Parathyroid adenoma (tissue), 2 donors: Measurements from ENCODE around the gene LGMN.

Source experiments
- H2AFZ ChIP-seq: fragments of 300-600 bp; sonication (generic); one replicate; pipeline ENCODE4 v1.7.0; 2017; ENCODE audit warnings: antibody characterized with exemption, mild to moderate bottlenecking
- H3K27ac ChIP-seq: fragments of 300-600 bp; sonication (generic); one replicate; pipeline ENCODE4 v1.7.0; 2017
- H3K27me3 ChIP-seq: fragments of 300-600 bp; sonication (generic); one replicate; pipeline ENCODE4 v1.7.0; 2017; ENCODE audit warnings: low read length; ENCODE audit not compliant: control insufficient read depth, insufficient read depth
- H3K36me3 ChIP-seq: fragments of 300-600 bp; sonication (generic); one replicate; pipeline ENCODE4 v1.7.0; 2017; ENCODE audit warnings: low read length; ENCODE audit not compliant: control insufficient read depth, insufficient read depth
- H3K4me1 ChIP-seq: fragments of 300-600 bp; sonication (generic); one replicate; pipeline ENCODE4 v1.7.0; 2017; ENCODE audit warnings: control low read depth
- H3K4me2 ChIP-seq: fragments of 300-600 bp; sonication (generic); one replicate; pipeline ENCODE4 v1.7.0; 2017; ENCODE audit warnings: low read length
- H3K4me3 ChIP-seq: fragments of 300-600 bp; sonication (generic); one replicate; pipeline ENCODE4 v1.7.0; 2017; ENCODE audit warnings: low read depth, low read length
- H3K79me2 ChIP-seq: fragments of 300-600 bp; sonication (generic); one replicate; pipeline ENCODE4 v1.7.0; 2017; ENCODE audit warnings: control low read depth
- H3K9ac ChIP-seq: fragments of 300-600 bp; sonication (generic); one replicate; pipeline ENCODE4 v1.7.0; 2017; ENCODE audit warnings: mild to moderate bottlenecking
- H3K9me3 ChIP-seq: fragments of 300-600 bp; sonication (generic); one replicate; pipeline ENCODE4 v1.7.0; 2017; ENCODE audit warnings: low read length; ENCODE audit not compliant: control insufficient read depth
- TF ChIP-seq, protein P1 (sequence below): fragments of 300-600 bp; sonication (generic); IDR thresholded peaks from one replicate; pipeline ENCODE4 v1.7.0; 2017; ENCODE audit warnings: antibody characterized with exemption, mild to moderate bottlenecking
- donor health status: primary hyperparathyroidism.

LGMN gene

DNA sequence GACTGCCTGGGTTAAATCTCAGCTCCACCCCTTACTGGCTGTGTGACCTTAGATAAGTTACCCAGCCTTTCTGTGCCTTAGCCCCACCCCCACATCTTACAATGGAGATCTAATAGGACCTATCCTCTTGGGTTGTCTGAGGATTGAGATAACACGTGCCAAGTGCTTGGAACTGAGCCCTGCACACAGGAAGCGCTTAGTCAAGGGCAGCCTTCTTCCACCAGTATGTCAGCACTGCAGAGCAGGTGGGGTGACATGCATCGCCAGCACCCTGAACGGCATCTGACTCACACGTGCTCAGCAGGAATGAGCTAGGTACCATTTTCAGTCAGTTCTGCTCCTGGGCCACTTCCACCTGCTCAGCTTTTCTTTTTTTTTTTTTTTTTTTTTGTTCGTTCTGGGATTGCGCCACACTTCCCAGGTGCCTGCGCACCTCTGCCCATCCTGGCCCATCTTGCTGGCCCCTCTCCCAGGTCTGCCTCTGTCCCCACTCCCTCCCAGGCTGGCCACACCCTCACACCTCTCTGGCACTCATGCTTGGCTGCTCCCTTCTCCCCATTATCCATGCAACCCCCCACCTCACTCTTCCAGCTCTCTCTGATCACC is 19.6 kb downstream of the LGMN start:
- Histone ChIP-seq H3K9ac (no peak overlapping the region), H3K79me2 (peaks cover 18% of the 10 kb centered on the region), H3K4me1 (no peaks in the 10 kb centered on the region), H2AFZ (no peak overlapping the region), H3K27me3 (no peaks in the 10 kb centered on the region), H3K27ac (no peak overlapping the region), H3K4me2 (no peak overlapping the region), H3K9me3 (no peaks in the 10 kb centered on the region), H3K4me3 (peak overlapping the region; percentile 17), H3K36me3 (no peaks in the 10 kb centered on the region)
- TF ChIP-seq, protein P1, sequence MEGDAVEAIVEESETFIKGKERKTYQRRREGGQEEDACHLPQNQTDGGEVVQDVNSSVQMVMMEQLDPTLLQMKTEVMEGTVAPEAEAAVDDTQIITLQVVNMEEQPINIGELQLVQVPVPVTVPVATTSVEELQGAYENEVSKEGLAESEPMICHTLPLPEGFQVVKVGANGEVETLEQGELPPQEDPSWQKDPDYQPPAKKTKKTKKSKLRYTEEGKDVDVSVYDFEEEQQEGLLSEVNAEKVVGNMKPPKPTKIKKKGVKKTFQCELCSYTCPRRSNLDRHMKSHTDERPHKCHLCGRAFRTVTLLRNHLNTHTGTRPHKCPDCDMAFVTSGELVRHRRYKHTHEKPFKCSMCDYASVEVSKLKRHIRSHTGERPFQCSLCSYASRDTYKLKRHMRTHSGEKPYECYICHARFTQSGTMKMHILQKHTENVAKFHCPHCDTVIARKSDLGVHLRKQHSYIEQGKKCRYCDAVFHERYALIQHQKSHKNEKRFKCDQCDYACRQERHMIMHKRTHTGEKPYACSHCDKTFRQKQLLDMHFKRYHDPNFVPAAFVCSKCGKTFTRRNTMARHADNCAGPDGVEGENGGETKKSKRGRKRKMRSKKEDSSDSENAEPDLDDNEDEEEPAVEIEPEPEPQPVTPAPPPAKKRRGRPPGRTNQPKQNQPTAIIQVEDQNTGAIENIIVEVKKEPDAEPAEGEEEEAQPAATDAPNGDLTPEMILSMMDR = no peak

GRCh38 chr14:92726933-92727262 is 21.5 kb downstream of the LGMN start:
- H3K4me3 ChIP-seq = no peak overlapping the region
- no peaks in the 10 kb centered on the region for H3K36me3 ChIP-seq
- no peaks in the 10 kb centered on the region for H3K9me3 ChIP-seq
- H3K4me2 ChIP-seq = no peak overlapping the region
- no peak overlapping the region for H3K27ac ChIP-seq
- peaks cover 15% of the 10 kb centered on the region for H3K79me2 ChIP-seq
- H2AFZ ChIP-seq = no peak overlapping the region
- TF ChIP-seq, protein P1 = no peak
- H3K27me3 ChIP-seq = no peaks in the 10 kb centered on the region
- H3K4me1 ChIP-seq = no peaks in the 10 kb centered on the region
- no peak overlapping the region for H3K9ac ChIP-seq

DNA sequence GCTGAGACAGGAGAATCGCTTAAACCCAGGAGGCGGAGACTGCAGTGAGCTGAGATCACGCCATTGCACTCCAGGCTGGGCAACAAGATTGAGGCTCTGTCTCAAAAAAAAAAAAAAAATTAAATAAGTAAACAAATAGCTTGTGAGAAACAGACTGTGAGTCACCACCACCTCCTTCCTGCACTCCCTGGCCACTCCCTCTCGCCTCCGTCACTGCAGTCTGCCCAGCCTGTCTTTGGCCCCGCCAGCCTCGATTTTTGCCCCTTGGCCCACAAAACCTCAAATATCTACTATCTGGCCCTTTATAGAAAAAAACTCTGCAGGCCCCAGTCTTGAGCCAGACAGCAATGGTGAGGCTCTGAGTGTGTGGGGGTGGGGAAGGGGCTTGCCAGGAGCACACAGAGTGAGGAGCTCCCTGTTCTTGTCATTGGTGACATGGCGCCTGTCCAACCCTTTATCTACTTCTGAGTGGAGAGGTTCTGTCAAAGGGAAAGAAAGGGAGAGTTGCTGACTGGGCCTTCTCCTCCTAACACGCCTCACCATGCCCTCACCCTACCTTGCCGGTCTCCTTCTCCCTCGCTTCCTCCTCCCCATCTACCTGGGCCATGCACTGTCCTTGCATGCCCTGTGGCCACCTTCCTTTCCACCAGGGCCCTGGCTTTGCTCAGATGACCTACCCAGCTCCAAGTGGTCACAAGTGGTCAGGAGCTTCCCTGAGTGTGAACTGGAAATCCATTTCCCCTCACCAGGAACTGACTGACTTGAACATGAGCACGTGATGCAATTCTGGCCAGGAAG is 22.1 kb downstream of the LGMN start:
- TF ChIP-seq, protein P1 = no peak
- Histone ChIP-seq H3K36me3 (no peaks in the 10 kb centered on the region), H3K4me2 (no peak overlapping the region), H3K27me3 (no peaks in the 10 kb centered on the region), H3K27ac (no peak overlapping the region), H2AFZ (no peak overlapping the region), H3K4me1 (no peaks in the 10 kb centered on the region), H3K9me3 (no peaks in the 10 kb centered on the region), H3K4me3 (no peak overlapping the region), H3K9ac (no peak overlapping the region), H3K79me2 (peaks cover 13% of the 10 kb centered on the region)

GRCh38 chr14:92724516-92725340 is 23.7 kb downstream of the LGMN start:
- Histone ChIP-seq H3K36me3 (no peaks in the 10 kb centered on the region), H3K4me1 (peaks cover 6% of the 10 kb centered on the region), H2AFZ (no peak overlapping the region), H3K9me3 (no peaks in the 10 kb centered on the region), H3K27ac (no peak overlapping the region), H3K79me2 (peaks cover 17% of the 10 kb centered on the region), H3K9ac (no peak overlapping the region), H3K27me3 (no peaks in the 10 kb centered on the region), H3K4me3 (no peak overlapping the region), H3K4me2 (peak overlapping the region; percentile 15)
- TF ChIP-seq, protein P1 = no peak
